Left ventricle myocardium inferior (tissue), 1 donor: Measurements from ENCODE around the gene ANO9. TPM values are rescaled to one million over a fixed set of nuclear protein-coding genes. Genes with fewer than 3 reads are reported as not detected.

Source experiments
- DNase-seq: peaks from one replicate; pipeline ENCODE4 v3.0.0-alpha.2; 2020
- H3K27ac ChIP-seq: fragments of 200-600 bp; replicated peaks from 2 replicates; pipeline ENCODE4 v1.8.0; 2021
- H3K27me3 ChIP-seq: fragments of 200-600 bp; 2 replicates; pipeline ENCODE4 v1.8.0; 2021; ENCODE audit warnings: low read depth
- H3K36me3 ChIP-seq: fragments of 200-600 bp; 2 replicates; pipeline ENCODE4 v1.8.0; 2021
- H3K4me1 ChIP-seq: fragments of 200-600 bp; 2 replicates; pipeline ENCODE4 v1.8.0; 2021
- H3K4me3 ChIP-seq: fragments of 200-600 bp; 2 replicates; pipeline ENCODE4 v1.8.0; 2021; ENCODE audit warnings: mild to moderate bottlenecking, moderate library complexity
- H3K9me3 ChIP-seq: fragments of 200-600 bp; replicated peaks from 2 replicates; pipeline ENCODE4 v1.8.0; 2021
- CTCF ChIP-seq: fragments of 200-600 bp; IDR thresholded peaks from 2 replicates; pipeline ENCODE4 v1.8.0; 2021; ENCODE audit warnings: antibody characterized with exemption, mild to moderate bottlenecking, borderline replicate concordance
- intact Hi-C: fragments of 100-400 bp; cut with micrococcal nuclease; formaldehyde crosslinking; loops from one replicate; pipeline ENCODE4 v1.11.0; 2022
- total RNA-seq: library from RNA; stranded (reverse); fragmentation: NEBNext Ultra II Directional; extraction: Animal tissue kit (Norgen Biotek cat#: 25700); gene quantifications from one replicate; pipeline ENCODE4 v1.2.1, GENCODE V29; 2021
- donor health status: DM: no; HTN: yes; CAD: no; lungs with severe emphysema.

The ANO9 gene
- total RNA-seq, 1 donor from 2014 or later: 0.11 TPM

DNA sequence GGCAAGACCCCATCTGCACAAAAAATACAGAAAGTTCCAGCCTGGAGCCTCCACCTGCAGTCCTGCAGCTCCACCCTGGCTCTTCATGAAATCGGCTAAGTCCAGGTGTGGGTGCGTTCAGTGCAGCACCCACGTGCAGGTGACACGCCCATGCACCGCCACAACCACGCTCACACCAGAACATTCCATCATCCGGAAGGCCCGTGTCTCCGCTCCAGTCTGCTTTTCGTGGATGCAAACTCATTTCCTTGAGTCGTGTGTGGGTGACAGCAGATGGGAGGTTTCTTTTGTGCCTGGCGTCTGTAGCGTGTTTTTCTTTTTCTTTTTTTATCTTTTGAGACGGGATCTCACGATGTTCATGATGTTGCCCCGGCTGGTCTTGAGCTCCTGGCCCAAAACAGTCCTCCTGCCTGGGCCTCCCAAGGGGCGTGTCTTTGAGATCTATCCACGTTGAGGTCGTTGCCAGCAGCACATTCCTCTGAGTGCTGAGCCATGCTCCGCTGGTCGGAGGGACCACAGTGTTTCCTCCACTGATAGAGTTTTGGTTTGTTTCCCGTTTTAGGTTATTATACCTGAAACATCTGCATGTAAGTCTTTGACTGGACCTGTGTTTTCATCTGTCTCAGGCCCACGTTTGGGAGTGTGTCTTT lies 15.4 kb upstream of the ANO9 start:
- DNase-seq: no peak
- TF ChIP-seq CTCF: no peak

DNA sequence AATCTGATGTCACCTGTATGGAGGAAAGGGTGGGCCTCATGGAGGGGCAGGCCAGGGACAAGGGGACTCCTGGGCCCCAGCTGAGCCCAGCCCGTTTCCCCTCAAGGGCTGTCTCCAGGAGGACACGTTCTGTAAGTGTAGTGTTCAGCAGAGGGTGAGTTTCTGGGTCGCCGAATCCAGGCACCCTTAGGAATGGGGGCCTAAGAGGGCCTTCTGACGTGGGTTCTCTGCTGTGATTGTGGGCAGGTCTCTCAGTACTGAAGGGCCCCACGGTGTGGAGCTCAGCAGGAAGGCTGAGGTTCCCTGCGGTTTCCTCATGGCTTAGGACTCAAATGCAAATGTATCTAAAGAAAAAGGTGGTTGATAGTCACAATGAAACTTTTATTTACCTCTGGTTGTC lies 14.7 kb upstream of the ANO9 start:
- Histone ChIP-seq H3K27ac (peak overlapping the region; percentile 80), H3K4me3 (no peak overlapping the region), H3K27me3 (no peaks in the 10 kb centered on the region), H3K36me3 (peaks cover 26% of the 10 kb centered on the region), H3K4me1 (peaks cover 48% of the 10 kb centered on the region), H3K9me3 (no peaks in the 10 kb centered on the region)
- intact Hi-C loops: no loop called here
- TF ChIP-seq CTCF: no peak
- no peak for DNase-seq

More for the DNA sequence above, 15.4 kb upstream of the ANO9 start:
- Histone ChIP-seq H3K27me3 (no peaks in the 10 kb centered on the region), H3K4me3 (no peak overlapping the region), H3K27ac (no peak overlapping the region), H3K9me3 (no peaks in the 10 kb centered on the region), H3K36me3 (peaks cover 25% of the 10 kb centered on the region), H3K4me1 (peaks cover 48% of the 10 kb centered on the region)
- intact Hi-C loops: no loop called here

- no peaks in the 10 kb centered on the region for H3K27me3 ChIP-seq
- H3K36me3 ChIP-seq: peaks cover 26% of the 10 kb centered on the region
- peaks cover 48% of the 10 kb centered on the region for H3K4me1 ChIP-seq
- H3K4me3 ChIP-seq: peak overlapping the region; percentile 9
- H3K9me3 ChIP-seq: no peaks in the 10 kb centered on the region
- intact Hi-C loops: no loop called here
- peak; percentile 41 for DNase-seq
- H3K27ac ChIP-seq: peak overlapping the region; percentile 80
- TF ChIP-seq CTCF: no peak
Observed at GRCh38 chr11:455566-456147, 13.8 kb upstream of the ANO9 start.

- no peak for DNase-seq
- H3K4me1 ChIP-seq: peaks cover 47% of the 10 kb centered on the region
- H3K27me3 ChIP-seq: no peaks in the 10 kb centered on the region
- no peaks in the 10 kb centered on the region for H3K9me3 ChIP-seq
- peaks cover 26% of the 10 kb centered on the region for H3K36me3 ChIP-seq
- H3K27ac ChIP-seq: peak overlapping the region; percentile 80
- no peak overlapping the region for H3K4me3 ChIP-seq
- TF ChIP-seq CTCF: no peak
- intact Hi-C loops: no loop called here
Observed at GRCh38 chr11:454801-455565, 13.2 kb upstream of the ANO9 start.

- Histone ChIP-seq H3K27me3 (no peaks in the 10 kb centered on the region), H3K9me3 (no peaks in the 10 kb centered on the region), H3K27ac (no peak overlapping the region), H3K4me1 (peaks cover 49% of the 10 kb centered on the region), H3K4me3 (no peak overlapping the region), H3K36me3 (peaks cover 26% of the 10 kb centered on the region)
- TF ChIP-seq CTCF: no peak
- DNase-seq: no peak
- intact Hi-C loops: no loop called here
Observed at GRCh38 chr11:454043-454442, 12.2 kb upstream of the ANO9 start.
